GOT3 (cell line): ENCODE results near the gene PRPF19.
A peak's percentile ranks its signal among the peaks of the same experiment; 100 is the strongest.

ENCODE experiments used
- DNase-seq: peaks from one replicate; lab custom pipeline; 2025; ENCODE audit warnings: mixed read lengths; lab: John Stamatoyannopoulos, UW

Gene PRPF19

DNA sequence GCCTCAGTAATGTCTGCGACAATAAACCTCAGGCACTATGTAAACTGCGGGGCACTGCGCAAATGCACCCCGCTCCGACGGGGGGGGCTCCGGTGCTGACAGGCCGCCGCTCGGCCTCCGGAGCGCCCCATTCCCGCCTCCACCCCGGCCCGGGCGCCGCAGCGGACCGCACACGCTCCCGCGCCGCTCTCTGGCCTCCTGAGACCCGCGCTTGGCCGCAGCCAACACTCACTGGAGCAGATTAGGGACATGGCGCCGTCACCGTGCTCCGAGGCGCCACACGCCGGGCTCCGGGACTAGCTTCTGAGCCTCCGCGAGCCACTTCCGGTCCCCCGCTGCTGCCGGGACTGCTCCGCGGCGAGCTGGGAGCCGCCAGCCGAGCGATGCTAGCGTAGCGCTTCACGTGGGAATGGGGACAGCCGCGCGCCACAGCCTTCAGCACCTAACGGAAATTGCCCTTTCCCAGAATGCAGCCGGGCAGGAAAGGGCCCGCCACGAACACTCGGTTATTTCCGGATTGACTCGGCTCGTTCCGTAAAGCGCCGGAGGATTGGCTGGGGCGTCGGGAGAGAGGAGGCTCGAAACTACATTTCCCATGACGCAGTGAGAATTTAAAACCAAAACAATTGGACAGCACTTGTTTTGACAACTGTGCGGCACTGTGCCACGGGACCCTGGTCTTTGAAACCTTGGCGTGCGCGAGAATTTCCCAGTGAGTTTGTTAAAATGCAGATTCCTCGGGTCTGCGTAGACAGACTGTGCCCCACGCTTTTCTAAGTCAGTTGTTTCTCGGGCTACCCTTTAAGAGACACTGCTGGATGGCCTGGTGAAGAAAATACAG, at the start of gene PRPF19:
Gene PRPF19 (minus strand): TSS at position 454 of the 841 bp plus-strand sequence. CDS start 203 bp downstream, at position 251.
- peak; percentile 88 for DNase-seq

DNA sequence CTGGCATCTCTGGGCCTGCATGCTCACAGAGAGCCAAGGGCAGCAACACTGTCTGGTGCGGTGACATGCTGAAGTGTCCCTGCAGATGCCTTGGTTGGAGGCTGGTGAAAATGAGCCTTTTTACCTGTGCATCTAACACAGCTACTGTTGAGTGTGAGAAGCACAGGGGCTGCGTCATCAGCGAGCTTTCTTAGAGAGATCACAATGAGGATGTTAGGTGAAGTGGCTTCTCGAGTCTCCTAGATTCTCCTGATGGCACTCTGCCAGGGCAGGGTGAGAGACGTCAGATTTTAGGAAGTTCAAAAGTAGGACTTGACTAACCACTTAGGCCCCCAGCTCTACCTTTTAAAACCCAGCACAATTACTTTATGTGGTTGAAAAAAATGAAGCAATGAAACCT, 49.2 kb upstream of the PRPF19 start:
- no peak for DNase-seq

DNA sequence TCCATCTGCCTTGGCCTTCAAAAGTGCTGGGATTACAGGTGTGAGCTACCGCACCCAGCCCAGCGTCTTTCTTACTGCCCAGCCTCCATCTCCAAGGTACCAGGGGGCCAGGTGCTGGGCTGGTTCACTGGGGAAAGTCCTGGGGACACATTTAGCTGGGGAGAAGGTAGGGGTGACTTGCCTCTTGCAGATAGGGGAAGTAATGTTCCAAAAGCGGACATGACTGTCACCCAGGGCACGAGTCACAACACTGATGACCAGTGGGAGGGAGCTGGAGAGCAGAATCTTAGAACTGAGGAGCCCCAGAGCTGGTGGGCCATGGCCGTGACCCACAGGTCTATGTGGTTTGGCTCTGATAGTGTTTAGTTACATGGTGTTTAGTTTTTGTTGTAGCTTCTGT, 48.0 kb upstream of the PRPF19 start:
- DNase-seq: no peak

DNA sequence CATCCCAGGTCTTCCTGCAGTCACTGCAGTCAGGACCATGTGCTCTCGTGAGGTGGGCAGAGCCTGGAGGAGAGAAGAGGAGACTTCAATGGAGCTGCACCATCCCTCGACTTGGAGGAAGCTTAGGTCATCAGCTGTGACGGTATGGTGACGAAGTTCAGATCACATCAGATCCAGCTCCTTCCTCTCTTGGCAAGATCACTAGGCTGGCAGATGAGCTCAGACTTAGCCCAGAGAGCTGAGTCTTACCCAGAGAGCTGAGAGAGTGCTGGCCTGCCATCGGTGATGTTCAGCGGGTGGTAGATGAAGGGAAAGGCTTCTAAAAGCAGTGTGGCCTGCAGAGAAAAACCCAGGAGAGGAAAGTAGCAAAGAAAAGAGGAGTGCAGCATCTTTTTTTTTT, 47.4 kb upstream of the PRPF19 start:
- DNase-seq: no peak

DNA sequence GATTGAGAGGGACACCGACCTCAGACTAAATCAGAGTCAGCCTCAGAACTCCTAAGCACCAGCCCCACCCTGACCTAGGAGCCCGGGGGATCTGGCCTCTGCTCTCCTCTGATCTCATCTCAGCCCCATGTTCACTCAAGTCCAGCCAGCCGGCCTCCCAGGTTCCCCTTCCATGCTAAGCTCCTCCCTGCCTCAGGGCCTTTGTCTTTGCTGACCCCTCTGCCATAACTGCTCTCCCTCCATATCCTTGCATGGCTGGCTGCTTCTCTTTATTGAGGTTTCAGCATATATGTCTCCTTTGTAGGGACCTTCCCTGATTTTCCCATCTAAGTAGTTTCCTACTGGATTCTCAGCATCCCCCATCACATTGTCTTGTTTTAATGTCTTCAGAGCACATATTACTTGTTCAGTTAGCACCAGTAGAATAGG, 46.4 kb upstream of the PRPF19 start:
- no peak for DNase-seq

DNA sequence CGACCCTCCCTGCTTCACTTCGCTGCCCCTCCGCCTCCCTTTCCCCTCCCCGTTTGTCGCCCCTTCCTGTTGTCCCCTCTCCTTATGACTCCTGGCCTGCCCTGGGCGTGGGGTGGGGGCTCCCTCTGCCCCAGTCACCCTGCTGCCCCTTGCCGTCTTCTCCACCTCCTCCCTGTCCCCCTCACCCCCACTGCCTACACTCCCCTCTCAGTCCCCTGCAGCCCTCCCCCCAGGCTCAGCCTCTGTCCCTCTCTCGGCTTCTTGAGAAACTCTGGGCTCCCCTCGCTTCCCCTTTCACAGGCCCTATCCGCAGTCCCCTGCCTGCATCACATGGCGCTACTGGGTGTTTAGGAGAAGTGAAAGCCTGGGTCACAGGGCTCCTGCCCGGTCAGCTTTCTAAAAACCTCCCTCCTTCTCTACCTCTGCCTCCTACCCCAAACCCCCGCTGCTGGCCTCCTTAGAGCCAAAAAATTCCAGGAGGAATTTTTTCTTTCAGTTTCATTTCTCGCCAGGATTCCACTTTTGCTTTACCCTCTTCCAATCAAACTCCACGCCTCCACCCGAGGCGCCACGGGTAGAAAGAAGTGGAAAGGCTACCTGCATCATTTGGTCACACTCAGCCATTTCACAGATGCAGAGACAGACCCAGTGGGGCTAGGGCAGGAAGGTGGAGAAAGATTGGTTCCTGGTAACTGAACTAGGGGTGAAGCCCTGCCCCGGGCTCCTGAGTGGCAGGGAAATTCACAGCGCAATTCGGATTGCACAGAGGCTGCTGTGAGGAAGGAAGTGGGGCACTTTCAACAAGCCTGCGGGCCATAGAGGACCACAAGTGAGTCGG, 45.7 kb upstream of the PRPF19 start, which contains the start of gene SLC15A3:
Gene SLC15A3 (minus strand): TSS at position 273 of the 838 bp plus-strand sequence. CDS start 625 bp downstream, outside the sequence.
- DNase-seq: no peak

DNA sequence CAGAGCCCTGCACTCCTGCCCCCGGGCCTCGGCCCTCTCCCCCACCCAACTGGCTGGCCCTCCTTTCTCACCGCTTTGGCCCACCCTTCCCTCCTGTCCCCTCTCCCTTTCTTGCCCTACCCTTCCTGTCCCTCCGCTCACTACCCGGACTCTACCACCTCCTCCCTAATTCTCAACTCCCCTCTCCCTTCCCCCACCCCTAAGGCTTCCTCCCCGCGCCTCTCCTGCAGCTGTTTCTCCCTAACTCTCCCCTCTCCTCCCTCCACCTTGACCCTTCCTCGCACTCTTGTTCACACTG, 45.2 kb upstream of the PRPF19 start:
- no peak for DNase-seq

DNA sequence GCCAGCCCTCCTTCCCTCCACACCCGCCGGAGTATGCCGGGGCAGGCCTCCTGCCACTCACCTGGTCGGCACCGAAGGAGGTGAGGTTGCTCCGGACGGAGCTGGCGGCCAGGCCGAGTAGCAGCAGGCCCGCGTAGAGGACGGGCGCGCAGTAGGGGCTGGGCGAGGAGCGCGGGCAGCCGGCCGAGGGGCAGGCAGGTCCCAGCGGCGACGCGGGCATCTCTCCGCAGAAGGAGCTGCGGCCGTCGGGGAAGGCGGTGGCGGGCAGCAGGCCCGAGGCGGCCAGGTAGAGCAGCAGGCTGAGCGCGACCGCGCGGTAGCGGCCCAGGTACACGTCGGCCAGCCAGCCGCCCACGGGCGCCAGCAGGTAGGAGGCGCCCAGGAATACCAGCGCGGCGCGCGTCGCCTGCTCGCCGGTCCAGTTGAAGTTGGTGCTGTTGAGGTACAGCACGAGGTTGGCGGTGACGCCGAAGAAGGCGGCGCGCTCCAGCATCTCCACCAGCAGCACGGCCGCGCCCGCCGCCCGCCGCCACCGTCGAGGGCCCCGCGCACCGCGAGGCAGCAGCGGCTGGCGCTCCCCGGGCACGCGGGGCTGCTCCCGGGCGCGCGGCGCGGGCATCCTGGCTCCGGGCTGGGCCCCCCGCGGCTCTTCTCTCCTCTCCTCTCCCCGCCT, 44.7 kb upstream of the PRPF19 start:
- no peak for DNase-seq

DNA sequence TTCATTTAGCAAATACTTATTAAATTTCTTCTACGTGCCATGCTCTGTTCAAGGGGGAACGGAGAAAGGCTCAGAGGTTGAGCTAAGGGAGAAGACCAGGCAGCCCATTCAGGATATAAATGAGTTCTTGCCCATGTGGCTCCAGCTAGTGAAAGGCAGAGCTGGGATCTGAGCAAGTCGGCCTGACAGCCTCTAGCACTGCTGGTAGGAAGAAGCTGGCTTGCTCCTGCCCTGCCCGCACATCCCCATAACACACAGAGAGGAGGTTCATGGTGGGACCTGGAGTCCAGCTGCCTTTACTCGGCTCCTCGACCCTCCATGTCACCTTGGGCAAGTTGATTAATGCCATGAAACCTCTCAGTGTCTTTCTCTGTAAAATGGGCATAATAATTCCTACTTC, 43.6 kb upstream of the PRPF19 start:
- DNase-seq: no peak

DNA sequence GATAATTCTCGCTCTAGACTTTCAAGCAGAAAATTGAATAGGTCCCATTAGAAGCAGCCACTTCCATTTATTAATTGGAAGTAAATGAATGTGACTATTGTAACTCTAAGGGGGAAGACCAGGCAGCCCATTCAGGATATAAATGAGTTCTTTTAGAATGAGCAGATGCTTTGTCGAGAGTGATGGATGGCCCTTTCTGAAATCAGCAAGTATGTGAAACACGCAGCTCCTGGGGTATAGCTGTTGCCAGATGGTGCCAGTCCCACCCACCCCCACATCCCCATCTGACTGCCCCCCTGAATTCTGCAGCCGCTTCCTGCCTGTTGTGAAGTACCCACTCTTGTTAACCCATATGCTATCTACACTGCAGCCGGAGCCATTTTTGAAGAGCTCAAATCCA, 41.9 kb upstream of the PRPF19 start:
- no peak for DNase-seq

DNA sequence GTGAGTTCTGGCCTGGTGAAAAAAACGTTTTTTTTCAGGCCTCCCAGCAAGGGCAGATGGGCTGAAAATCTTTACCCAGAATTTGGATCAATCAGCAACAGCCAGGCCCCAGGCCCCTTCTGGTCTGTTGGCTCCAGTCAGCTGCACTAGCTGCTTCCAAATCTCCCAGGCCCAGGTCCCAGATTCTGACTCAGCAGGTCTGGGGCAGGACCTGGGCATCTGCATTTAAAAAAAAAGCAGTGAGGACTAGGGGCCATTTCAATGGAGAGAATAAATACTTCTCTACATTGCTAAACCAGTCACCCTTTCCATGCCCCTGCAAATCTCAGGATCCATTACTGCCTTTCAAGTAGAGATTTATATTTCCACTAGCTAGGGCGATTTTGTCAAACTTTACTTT, 41.3 kb upstream of the PRPF19 start:
- no peak for DNase-seq

DNA sequence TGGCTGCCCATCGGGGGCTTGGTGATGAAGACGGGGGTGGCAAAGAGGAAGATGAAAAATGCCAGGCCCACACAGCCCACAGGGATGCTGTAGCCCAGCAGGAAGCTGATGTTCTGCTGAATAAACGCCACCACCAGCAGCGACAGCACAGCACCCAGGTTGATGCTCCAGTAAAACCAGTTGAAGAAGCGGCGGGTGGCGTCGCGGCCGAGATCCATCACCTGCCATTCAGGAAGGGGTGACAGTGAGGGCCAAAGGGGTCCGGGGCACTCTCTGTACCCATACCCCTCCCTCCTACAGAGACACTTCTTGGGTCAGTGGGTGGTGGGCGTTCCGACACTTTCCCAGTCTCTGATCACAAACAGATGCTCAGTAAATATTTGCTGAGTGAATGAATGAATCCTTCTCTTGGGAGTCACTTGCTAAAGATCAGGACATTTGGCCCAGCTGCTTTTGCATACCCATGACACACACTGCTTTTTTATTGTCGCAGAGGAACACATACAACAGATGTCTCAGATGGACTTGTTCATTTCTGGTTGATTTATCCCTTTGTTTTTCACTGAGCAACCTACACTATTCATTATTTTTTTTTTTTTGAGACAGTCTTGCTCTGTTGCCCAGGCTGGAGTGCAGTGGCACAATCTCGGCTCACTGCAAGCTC, 40.3 kb upstream of the PRPF19 start:
- no peak for DNase-seq

DNA sequence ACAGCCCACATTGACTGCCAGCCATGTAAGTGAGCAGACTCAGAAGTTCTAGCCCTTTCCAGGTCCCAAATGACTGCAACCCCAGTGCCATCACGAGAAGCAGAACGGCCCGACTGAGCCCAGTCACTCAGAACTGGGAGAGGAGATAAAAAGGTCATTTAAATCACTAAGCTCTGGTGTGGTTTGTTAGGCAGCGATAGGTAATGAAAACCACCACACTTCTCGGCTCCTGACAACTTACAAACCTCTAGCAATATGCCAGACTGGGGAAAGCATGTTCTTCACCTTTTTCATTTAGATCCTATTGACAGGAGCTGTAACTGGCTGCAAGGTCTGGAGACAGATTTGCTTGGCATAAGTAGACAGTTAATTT, 38.9 kb upstream of the PRPF19 start:
- DNase-seq: no peak

DNA sequence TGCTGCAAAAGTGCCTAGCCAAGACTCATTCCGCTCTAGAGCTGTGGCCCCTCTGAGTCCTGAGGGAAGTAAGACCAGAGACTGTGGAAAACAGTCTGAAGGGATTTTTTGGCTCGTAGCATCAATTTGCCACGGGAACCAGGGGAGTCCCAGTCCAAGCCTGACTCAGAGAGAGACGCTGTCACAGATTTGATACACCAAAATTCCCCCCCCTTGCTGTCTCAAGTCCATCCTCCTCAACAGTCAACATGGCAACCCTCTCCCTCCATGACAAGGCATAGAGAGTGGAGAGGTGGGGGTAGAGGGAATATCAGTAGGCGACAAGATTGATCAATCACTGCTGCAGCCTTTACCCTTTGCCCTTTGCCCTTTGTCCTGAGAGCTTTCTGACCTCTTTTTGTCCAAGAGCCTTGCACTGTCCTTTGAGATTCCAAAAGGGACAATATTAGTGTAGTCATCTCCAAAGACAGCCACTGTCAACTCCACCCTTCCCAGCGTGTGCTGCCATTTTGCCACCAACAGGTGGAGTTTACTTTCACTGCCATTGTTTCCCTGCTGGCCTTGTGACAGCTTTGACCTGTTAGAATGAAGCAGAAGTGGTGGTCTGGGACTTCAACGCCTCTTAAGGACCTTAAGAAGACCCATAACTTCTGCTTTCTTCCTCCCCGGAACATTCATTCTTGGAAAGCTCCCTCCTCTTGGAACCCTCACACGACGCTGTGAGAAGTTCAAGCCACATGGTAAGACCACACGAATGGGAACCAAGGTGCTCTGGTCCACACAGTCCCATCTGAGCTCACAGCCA, 38.3 kb upstream of the PRPF19 start:
- DNase-seq: no peak

DNA sequence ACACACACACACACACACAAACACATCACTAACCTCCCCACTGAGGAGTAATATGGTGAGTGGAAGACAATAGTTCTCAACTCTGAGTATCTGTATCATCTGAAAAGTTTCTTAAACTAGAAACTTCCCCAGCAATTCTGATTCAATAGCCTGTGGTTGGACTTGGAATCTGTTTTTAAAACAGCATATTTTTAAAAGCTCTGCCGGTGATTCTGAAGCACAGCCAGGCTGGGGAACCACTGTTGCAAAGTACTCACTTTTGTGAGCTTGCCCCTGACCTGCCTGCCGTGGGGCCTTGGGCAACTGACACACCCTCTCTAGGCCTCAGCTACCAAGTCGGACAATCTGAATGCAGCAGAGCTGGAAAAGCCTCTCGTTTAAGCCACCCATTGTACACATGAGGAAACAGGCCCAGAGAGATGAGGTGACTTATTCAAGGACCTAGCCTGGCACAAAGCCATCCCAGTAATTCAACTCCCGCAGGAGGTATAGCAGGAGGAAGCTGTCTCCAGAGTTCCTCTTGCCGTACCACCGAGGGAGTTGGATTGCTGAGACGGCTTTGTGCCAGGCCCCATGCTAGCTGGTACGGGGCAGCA, 36.7 kb upstream of the PRPF19 start:
- DNase-seq: no peak

DNA sequence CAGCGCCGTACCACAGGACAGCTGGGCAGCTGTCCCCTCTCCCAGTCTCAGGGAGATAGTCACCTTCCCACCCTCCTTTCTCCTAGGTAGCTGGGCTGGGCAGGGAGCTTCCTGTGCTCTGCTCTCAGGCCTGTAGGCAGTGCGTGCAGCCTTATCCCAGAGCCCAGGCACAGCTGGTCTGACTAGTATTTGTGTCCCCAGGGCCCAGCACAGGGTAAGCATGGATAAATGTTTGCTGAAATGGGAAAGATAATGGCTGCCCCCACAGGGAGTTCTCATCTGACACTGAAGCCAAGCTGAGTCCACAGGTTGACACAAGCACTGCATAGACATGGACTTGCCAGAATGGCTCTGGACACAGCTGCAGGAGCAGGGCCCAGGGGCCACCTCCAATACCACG, 35.8 kb upstream of the PRPF19 start:
- DNase-seq: no peak

DNA sequence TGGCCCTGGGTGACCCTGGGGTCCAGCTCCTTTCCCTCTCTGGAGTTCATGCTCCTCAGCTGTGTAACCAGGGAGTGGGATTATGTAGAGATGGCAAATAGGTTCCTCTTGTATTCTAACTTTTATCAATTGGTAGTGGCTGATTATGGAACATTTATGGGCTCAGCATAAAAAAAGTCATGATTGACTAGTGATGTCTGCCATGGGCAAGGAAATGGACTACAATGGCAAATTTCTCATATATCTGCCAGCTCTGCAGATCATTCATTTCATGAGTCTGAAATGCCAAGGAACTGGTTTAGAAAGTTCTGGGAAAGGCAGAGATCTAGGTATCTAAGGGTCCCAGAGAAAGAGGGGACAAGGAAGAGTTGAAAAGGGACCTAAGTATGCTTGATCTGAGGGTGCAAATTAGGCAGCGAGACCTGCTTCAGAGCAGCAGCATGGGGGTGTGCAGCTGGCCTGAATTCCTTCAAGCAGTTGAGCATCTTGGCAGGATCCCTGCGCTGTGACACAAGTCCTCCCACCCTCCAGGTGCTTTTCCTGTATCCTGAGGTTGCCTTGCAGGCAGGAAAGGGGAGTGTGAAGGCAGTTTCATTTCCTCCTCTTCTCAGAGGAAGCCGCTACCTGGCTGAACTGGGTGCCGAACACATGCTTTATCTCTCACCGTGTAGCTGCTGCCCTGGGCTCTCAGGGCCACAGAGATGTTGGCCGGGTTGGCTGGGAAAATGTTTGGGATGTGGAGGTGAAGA, 35.2 kb upstream of the PRPF19 start:
- DNase-seq: no peak

DNA sequence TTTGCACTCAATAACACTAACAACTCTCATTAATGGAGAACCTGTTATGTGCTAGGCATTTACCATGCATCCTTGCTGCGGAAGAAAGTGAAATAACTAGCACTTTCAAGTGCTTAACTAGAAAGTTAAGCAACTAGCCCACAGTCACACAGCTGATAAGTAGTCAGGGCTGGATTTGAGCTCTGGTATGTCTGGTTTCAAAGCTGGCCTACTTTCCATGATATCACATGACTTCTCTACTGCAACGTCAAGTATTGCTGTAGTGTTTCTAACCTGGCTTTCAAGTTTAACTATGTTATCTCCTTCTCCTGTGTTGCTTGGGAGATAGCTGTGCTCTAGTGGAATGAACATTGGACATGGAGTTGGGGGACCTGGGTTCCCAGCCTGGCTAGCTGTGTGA, 33.5 kb upstream of the PRPF19 start:
- DNase-seq: no peak

DNA sequence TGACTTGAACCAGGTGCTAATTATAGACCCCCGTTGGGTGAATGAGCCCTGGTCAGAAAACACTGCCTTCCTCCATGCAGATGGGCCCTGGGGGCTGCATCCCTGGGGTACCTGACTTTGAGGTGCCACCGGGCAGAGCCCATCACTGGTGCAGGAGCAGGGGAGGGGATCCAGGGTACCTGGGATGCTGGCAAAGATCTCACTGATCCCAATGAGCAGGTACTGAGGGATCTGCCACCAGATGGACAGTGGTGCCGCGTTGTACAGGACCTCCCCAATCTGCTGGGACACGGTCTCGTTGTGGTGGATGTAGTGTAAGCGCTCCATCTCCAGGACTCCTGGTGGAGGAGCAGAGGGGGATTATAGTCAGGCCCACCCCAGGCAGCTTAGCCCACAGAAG, 32.9 kb upstream of the PRPF19 start:
- no peak for DNase-seq

DNA sequence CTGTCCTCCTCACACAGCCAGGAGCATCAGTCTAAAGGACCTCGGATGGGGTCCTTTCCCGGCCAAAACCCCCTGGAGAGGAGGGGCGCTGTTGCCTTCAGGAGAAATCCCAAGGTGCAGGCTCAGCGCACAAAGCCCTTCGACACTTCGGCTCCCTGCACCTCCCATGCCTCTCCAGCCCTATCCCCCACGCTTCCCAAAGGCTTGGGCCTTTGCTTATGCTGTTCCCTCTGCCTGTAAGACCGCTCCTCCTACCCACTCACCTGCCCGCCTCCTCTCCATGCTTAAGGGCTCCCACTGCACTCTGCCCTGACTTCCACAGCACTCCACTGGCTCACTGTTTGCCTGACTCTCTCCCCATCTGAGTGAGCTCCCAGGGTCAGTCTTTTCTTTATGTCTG, 32.1 kb upstream of the PRPF19 start:
- DNase-seq: no peak
